GM18520 (cell line): Measurements from ENCODE around the gene SLC16A1.
A peak's percentile ranks its signal among the peaks of the same experiment; 100 is the strongest.
"Not testable (repeated sequence)": the region's sequence is repeated elsewhere in the genome, so short reads cannot be mapped to it uniquely, and the experiment has no call there.

Source experiments
- ATAC-seq: cut with Tn5 transposase; IDR thresholded peaks from one replicate; pipeline ENCODE4 v1.9.1; 2021; ENCODE audit not compliant: unreplicated experiment

The SLC16A1 gene

DNA sequence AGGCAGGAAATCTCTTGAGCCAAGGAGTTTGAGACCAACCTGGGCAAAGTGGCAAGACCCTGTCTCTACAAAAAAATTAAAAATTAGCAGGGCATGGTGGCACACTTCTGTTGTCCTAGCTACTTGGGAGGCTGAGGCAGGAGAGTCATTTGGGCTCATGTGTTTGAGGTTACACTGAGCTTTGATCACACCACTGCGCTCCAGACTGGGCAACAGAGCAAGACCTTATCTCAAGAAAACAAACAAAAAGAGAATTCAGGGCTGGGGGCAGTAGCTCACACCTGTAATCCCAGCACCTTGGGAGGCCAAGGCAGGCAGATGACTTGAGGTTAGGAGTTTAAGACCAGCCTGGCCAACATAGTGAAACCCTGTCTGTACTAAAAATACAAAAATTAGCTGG, 17.8 kb upstream of the SLC16A1 start:
- no peak for ATAC-seq

DNA sequence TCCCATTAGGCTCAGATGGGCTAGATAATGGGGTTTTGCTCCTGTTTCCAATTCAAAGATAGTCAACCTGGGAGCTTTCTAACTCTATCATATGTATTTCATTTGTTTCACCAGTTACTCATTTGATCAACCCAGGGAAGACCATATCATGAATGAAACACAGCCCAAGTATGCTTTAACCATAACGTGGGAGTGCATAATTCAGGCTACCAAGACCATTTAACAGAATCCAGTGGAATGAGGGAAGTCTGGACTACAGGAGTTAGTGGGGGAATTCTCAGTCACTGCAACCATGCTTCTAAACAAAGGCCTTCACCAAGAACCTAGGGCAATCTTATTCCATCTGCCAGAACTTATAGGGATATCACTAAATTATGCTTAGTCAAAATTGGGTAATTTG, 15.0 kb upstream of the SLC16A1 start:
- ATAC-seq: no peak

DNA sequence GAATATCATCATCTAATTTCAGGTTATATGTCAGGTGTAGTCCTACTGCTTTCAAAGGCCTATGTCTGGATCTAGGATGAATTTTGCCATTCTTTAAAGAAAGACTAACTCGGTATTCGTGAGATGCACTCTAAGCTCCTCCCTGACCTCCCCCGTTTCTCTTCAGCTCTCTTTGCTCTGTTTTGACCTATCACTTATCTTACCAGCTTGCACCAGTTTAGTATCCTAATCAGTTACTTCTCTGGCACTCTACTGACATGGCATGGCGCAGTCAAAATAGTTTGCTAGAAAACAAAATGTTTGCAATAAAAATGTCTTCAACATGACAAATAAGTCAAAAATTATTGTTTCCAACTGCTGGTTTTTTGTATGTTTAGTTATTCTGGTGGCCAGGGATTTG, 8.4 kb upstream of the SLC16A1 start:
- ATAC-seq: no peak

DNA sequence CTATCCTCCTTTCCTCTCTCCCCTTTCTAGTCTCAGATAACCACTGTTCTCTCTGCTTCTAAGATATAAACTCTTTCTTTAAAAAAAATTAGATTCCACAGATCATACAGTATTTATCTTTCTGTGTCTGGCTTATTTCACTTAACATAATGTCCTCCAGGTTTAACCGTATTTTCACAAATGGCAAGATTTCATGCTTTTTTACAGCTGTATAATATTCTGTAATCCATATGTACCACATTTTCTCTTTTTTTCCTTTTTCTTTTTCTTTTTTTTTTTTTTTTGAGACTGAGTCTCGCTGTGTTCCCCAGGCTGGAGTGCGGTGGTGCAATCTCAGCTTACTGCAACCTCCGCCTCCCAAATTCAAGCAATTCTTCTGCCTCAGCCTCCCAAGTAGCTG, 5.1 kb upstream of the SLC16A1 start:
- no peak for ATAC-seq

DNA sequence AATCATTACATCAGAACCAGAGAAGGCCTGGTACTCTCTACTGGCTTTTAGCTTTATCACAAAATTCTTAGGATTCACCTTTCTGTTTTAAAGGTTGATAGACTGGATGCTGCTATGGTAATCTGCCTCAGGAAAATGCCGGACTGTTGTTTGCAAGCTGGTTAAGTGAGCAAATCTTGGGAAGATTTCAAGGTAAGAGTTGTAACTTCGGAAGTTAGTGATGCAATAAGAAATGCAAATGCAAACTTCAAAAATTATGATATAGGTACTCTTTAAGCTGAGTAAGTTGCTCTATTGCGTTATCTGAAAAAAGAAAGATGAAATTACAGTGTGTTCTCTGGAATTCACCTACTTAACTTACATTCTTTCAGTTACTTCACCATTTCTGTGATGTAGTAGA, 4.4 kb upstream of the SLC16A1 start:
- ATAC-seq: no peak

DNA sequence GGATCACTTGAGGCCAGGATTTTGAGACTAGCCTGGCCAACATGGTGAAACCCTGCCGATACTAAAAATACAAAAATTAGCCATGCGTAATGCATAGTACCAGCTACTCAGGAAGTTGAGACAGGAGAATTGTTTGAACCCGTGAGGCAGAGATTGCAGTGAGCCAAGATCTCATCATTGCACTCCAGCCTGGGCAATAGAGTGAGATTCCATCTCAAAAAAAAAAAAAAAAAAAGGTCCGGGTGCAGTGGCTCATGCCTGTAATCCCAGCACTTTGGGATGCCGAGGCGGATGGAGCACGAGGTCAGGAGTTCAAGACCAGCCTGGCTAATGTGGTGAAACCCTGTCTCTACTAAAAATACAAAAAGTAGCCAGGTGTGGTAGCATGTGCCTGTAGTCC, 2.2 kb upstream of the SLC16A1 start:
- ATAC-seq: not testable (repeated sequence)

DNA sequence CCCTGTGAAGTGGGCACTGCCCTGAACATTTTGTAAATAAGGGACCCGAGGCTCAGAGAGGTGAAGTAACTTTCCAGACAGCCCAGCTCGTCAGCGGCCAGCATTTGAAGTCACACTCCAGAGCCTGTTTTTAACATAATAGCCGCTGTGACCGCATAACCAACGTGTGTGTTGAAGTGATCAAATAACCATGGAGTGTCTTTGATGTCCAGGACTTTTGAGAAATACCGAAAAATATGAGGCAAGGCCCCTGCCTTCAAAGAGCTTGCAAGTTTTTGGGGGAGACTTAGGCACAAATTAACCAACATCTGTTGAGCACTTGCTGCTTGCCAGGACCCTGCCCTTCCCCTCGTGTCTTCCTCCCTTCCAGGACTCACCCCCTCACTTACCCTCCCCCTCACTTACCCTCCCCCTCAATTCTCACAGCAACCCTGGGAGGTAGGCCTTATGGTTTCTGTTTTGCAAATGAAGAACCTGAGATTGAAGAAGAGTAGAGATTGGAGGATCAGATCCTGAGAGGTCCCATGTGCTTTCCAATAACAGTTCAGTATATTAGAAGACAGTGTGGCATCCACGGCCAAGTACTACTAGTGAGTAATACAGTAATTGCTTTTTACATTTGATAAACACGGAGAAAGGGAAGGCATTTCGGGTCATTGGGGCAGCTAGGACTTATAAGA, 1.3 kb upstream of the SLC16A1 start:
- peak; percentile 39 for ATAC-seq

DNA sequence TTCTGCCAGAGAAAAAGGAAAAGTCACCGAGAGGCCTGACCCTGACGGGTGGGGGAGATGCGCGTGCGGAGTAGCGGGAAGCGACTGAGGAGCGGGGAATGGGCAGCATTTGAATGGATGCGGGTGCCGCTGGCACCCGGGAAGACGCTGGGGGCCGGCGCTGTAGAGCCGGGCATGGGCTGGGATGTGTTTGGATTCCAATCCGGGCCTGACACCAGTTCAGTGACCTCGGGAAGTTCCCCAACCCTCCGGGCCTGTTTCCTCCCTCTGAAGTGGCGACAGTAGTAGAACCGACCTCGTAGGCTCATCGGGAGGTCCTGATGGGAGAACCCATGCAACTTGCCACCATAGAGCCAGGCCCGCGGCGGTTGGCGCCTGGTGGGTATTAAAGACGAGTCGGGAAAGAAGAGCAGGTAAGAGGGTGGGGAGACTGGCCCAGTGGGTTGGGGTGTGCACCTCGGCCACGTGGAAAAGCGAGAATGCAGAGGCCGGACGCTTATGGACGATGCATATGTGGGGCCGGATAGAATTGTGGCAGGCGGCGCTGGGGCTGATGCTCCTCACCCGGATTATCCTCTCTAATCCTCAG, 642 bp upstream of the SLC16A1 start:
- ATAC-seq: no peak

DNA sequence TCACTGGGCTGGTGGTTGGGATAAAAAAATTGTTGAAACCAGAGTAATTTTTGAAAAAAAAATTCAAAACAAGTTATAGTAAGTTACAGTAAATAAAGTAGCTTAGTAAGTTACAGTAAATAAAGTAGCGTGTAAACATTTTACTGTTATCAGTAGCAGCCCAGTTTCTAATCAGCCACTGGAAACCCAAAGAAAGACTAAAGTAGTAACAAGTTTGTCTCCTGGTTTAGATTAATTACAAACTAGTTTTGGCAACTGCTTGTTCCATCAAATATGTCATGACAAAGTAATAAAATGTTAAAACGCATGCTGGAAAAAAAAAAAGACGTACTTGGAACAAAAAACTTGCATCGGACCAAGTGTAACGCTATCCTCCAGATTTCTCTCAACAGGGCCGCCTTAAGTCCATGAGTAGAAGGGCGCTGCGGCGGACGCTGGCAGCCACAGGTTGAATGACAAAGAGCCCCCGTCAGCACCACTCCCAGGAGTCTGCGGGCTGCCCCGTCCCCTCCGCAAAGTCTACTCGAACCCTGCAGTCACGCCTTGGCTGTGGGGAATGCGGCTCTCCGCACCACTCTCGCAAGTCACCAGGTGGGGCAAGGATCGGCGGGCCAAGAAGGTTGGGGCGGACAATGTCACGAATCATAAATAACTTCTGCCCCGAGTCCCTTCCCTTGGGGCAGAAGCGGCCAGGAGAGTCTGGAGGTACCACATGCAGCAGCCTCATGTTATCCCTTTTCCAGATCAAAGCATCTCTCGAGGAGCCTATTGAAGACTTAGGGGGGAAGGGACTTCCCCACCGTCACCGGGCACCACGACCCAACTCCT, 837 bp downstream of the SLC16A1 start:
- peak; percentile 2 for ATAC-seq

DNA sequence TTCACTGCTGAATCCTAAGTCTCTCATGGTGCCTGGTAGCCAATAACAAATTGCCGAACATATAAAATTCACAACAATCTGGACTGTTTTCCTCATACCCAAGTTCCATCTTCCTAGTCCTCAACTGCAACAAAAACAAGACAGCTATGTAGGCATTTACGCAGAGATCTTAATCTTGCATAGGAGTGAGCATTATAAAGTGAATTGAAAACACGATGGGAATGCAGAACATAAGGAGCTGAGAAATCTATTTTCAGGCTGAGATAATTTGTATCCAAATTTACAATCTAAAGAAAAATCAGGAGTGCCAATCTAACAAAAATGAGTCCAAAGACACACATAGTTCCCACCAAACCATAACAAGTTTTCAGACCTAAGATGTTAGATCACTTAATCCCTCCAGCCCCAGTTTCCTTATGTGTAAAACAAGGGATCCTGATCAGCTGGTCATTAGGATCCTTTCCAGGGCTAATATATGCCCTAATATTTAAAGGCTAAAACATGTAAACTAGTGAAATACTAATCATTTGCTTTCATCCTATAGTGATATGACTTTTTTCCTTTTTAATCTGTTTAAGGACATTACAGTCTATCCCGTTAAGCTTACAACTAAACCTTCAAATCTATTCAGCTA, 1.9 kb downstream of the SLC16A1 start:
- ATAC-seq: no peak

DNA sequence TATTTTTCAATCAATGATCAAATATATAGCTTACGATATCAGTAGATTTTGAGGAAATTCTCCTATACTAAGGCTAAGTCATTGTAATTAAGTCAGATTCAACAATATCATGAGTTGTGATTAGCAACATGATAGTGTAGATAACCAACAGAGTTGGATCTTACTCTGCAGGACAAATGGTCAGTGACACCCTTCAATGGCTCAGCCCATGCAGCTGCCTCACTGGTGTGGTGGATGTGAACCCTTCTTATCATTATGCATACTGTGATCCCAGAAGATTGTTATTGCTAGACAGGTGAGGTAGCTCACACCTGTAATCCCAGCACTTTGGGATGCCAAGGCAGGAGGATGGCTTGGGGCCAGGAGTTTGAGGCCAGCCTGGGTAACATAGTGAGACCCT, 5.6 kb downstream of the SLC16A1 start:
- ATAC-seq: no peak

DNA sequence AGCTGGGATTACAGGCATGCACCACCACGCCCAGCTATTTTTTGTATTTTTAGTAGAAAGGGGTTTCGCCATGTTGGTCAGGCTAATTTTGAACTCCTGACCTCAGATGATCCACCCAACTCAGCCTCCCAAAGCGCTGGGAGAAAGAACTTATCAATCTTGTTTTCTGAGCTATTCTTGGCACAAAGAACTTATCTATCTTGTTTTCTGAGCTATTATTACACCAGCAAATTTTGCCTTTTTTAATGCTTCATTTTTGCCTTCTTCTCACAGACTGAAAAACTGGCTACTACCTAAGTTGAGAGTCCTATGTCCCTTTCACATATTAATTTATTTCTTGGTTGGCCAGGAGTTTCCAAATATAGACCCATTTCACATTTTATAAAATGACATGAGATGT, 9.3 kb downstream of the SLC16A1 start:
- no peak for ATAC-seq

DNA sequence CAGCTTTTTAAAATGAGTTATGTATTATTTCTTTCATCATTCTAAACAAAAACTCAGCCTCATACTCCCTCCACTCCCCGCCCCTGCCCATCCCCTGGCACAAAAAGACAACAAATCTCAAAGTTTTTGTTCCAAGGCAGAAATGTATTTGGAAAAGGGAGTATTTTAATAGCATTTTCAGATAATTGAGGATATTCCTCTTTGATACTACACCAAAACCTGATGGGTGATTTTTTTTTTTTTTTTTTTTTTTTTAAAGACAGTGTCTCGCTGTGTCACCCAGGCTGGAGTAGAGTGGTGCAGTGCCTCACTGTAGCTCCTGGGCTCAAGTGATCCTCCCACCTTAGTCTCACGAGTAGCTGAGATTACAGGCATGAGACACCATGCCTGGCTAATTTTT, 16.2 kb downstream of the SLC16A1 start:
- no peak for ATAC-seq

DNA sequence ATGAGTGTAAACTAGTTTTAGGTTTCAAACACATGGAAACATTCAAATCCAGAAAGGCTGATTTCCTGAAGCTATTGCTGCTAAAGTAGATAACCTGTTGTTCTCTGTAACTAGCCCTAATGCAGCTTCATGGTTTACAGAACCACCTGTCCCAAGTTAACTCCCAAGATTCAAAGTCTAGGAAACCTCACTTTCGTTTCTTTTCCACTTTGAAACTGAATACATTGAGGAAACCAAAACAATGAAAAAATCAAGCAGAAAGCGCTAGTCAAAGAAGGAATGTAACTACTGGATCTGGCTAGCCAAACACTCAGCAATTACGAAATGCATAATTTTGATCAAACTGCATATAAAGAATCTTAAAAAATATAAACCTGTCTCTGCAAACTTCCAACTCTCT, 17.8 kb downstream of the SLC16A1 start:
- no peak for ATAC-seq

DNA sequence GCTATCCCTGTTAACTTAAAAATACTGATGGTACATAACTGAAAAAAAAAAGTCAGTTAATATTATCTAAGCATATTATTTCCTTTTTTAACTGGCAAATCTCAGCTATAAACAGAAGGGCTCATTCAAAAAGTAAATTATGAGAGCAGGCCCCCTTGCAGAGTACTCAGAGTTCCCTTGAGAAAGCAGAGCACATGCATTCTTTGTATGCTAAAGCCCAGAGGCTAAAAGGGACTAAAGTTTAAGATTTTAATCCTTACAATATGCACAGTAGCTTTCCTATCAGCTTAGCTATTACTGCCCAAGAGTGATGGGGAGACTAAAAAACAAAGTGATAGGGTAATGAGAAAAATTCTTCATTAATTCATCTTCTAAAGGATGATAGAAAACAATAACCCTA, 18.5 kb downstream of the SLC16A1 start:
- no peak for ATAC-seq

DNA sequence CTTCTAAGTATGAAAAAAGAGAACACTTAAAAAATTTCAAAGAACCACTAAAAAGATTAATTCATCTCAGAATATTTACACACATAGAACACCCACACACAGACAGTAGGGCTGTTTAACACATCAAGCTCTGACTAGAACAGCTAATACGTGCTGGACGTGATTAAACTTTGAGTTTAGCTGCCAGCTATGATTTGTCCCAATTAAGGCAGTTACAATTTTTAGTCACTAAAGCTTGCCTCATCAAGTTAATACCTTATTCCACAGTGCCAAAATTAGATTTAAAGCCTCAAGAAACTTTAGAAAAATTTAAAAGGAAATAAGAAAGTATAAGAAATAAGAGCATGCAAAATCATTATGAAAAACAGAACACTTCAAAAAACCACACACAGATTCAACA, 18.9 kb downstream of the SLC16A1 start:
- ATAC-seq: no peak

DNA sequence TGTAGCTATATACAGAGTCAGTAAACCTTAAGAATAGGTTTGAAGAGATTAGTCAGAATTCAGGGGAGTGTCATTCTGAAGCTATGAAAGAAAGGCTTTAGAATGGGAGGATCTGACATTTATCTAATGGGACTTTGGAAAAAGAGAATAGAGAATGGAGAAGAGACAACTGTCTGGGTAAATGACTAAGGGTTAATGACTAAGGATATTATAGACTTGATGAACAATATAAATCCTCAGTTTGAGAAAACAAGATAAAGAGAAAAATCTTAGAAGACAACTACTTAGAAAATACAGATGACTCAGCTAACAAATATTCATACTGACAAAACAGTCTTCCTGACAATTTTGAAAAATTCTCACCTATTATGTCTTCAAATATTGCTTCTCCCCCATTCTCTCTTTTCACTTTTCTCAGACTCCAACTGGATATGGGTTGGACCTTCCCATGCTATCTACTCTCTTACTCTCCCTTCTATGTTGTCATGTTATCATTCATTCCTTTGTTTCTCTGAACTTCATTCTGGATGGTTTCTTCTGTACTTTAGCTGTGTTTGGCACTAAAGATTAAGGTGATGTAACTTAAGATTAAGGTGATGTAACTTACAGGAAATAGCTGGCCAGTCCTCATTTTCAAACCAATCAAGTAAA, 20.4 kb downstream of the SLC16A1 start:
- ATAC-seq: no peak

DNA sequence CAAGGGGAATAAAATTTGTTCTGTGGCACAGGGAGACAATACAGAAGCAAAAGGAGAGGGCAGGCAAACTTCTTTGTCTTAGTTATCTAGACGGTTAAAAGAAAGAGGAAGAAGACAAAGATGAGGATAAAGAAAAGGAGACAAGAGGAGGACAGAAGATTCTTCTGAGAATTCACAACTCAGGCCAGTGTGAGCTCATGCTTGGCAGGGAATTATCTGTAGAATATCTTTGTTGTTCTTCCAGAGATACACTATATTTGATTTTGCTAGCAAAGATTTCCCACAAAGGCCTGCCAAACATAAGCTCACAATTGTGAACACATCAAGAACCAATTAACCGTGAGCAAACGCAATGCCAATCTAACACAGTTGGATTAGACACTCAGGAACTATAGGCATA, 21.4 kb downstream of the SLC16A1 start:
- ATAC-seq: no peak

DNA sequence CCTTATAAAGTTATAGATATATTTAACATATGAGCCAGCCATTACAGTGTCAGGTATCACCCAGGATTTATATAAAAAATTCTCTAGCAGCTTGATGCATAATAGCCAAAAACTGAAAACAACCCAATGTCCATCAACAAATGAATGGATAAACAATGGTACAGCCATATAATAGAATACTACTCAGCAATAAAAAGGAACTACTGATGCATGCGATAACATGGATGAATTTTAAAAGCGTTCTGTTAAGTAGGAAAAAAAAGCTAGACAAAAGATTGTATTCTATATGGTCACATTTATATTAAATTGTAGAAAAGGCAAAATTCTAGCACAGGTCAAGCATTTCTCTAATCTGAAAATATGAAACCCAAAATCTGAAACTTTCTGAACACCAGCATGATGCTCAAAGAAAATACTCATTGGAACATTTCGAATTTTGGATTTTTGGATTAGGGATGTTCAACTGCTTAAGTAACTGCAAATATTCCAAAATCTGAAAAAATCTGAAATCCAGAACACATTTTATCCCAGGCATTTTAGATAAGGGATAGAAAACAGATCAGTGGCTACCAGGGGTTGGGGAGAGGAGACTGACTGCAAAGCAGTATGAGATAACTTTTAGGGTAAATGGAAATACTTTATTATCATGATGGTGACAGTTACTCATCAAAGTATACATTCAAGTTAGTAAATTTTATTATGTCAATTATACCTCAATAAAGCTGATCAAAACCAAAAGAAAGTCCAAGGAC, 22.0 kb downstream of the SLC16A1 start:
- no peak for ATAC-seq

DNA sequence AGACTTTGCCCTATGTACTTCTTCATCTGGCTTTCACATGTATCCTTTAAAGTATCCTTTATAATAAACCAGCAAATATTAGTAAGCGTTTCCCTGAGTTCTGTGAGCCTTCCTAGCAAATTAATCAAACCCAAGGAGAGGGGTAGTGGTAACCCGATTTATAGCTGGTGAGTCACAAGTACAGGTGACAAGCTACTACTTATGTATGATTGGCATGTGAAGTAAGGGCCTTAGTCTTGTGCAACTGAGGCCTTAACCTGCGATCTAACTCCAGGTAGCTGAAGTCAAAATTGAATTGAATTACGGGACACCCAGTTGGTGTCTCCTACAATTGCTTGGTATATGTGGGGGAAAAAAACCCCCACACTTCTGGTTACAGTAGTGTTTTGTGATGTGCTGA, 26.0 kb downstream of the SLC16A1 start:
- no peak for ATAC-seq
